GM10248 (cell line): ENCODE data around the gene TAOK1.

ENCODE experiments used
- CTCF ChIA-PET: fragments of 300-600 bp; sonication (Branson Sonifier 250); formaldehyde crosslinking; extraction: SDS; loops from one replicate; lab custom pipeline; 2021; ENCODE audit warnings: antibody characterized with exemption; lab: Yijun Ruan, JAX
- POLR2A ChIA-PET: fragments of 350-650 bp; sonication (Branson Sonifier 250); formaldehyde crosslinking; extraction: SDS; loops from one replicate; lab custom pipeline; 2020; ENCODE audit warnings: antibody characterized with exemption; lab: Yijun Ruan, JAX
- DNase-seq: peaks from one replicate; pipeline ENCODE4 v3.0.0; 2012; ENCODE audit errors: extremely low spot score
- CTCF ChIP-seq: IDR thresholded peaks from 2 replicates; pipeline ENCODE4 v1.5.1; 2012; ENCODE audit warnings: mild to moderate bottlenecking, low read depth; ENCODE audit errors: extremely low read depth, missing control alignments, control extremely low read depth

The TAOK1 gene

DNA sequence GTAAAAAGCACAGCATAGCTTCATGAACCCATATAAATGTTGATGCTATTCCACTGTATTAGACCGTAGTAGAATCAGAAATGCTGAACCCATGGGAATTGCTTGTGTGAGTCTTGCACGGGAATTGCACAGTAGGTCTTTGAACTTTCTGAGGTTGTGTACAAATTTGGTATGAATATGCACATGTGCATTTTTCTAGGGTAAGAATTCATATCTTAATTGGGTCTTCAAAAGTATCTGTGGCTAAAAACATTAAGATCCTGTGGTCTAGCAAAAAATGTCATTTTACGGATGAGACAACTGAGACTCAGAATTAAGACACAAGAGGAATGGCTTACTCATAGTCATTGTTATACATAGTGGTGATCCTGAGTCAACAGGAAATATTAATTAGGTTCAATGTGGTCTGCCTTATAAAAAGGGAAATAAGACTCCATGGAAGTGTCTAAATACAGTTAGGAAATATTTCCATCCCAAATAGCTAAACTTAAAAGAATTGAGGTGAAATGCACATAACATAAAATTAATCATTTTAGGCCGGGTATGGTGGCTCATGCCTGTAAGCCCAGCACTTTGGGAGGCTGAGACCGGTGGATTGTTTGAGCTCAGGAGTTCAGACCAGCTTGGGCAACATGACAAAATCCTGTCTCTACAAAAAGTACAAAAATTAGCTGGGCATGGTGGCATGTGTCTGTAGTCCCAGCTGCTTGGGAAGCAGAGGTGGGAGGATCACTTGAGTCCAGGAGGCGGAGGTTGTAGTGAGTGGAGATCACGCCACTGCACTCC lies 22.8 kb downstream of the TAOK1 start:
- no peak for TF ChIP-seq CTCF
- POLR2A ChIA-PET, result no interaction called here
- CTCF ChIA-PET, result interaction anchor here (1.2 to 1.8 kb wide), 5 partner anchors 15 to 124 kb away, joined by 3 to 4 read pairs (median 3); no protein-coding TSS in a partner anchor
- no peak for DNase-seq

GRCh38 chr17:29420128-29420527 lies 30.0 kb downstream of the TAOK1 start:
- CTCF ChIA-PET, result interaction anchor here (0.8 to 1.4 kb wide), 4 partner anchors 13 to 117 kb away, joined by 3 to 5 read pairs (median 3); no protein-coding TSS in a partner anchor
- no peak for TF ChIP-seq CTCF
- POLR2A ChIA-PET, result no interaction called here
- no peak for DNase-seq

- POLR2A ChIA-PET, result no interaction called here
- TF ChIP-seq CTCF, result no peak
- no peak for DNase-seq
- CTCF ChIA-PET, result no interaction called here
These were observed 40.1 kb downstream of the TAOK1 start for GRCh38 chr17:29430275-29430674.

DNA sequence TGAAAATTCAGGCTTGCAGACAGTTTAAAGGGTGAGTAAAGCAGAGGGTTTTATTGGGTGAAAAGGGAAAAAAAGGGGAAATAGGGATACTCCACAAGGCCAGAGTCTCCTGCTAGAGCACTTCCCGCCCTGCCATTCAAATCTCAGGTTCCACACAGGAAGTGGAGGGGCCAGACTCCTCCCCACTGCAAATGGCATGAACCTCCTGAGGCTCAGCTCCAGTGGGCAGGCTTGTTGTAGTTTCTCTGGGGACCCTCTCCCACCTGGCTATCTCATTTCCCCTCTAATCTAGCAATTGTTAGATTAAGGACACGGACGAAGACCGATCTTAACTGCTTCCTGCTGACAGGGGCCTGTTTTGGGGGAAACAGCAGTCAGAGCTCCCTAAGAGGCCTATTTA lies 43.4 kb downstream of the TAOK1 start:
- TF ChIP-seq CTCF, result no peak
- CTCF ChIA-PET, result interaction anchor here (1.2 to 1.6 kb wide), 2 partner anchors 12 to 64 kb away, joined by 4 read pairs; no protein-coding TSS in a partner anchor
- POLR2A ChIA-PET, result interaction anchor here (0.7 kb wide), 1 partner anchor 396 kb away, joined by 3 read pairs; no protein-coding TSS in a partner anchor

DNA sequence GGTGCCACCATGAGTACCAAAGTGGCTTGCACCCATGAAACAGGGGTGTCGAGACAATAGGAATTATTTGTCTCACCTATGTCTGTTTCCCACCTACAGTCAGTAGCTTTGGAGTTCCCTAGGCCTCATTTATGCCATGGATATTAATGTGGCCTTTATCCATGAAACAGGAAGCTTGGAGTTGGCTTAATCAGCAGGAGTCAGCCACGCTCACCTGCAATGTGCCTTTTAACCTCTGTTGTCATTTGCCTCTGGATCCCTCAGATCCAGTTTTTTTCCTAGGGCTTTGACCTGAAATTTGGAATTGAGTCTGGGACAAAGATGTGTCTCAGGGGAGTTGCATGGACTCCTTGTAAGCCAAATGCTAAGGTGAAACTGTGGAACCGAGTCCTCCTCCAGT lies 44.4 kb downstream of the TAOK1 start:
- no peak for DNase-seq
- POLR2A ChIA-PET, result no interaction called here
- TF ChIP-seq CTCF, result no peak
- CTCF ChIA-PET, result interaction anchor here (1.6 to 1.8 kb wide), 2 partner anchors 11 to 65 kb away, joined by 4 to 5 read pairs; no protein-coding TSS in a partner anchor

More for the DNA sequence above, 43.4 kb downstream of the TAOK1 start:
- DNase-seq, result no peak

- ChIA-PET CTCF (no interaction called here), POLR2A (no interaction called here)
- no peak for TF ChIP-seq CTCF
- no peak for DNase-seq
These were observed 52.3 kb downstream of the TAOK1 start for GRCh38 chr17:29442451-29442850.
